Thyroid gland (tissue), 4 donors: ENCODE data around the gene PRKAR2B.

Experiments used
- POLR2A ChIP-seq, 2 donors: fragments of 450-650 bp; IDR thresholded peaks; one replicate each; pipeline ENCODE4 v1.6.1; 2017; ENCODE audit warnings: antibody characterized with exemption in 2 of 2, mild to moderate bottlenecking in 2 of 2, moderate library complexity in 1 of 2
- TF ChIP-seq, protein P1 (sequence below), 6 experiments: fragments of 200-600 bp in 3 of 6; fragments of 450-650 bp in 3 of 6; sonication (generic) in 3 of 6; IDR thresholded peaks; one replicate each; pipeline ENCODE4 v1.5.1; 2016 to 2019; ENCODE audit warnings: antibody characterized with exemption in 6 of 6, mild to moderate bottlenecking in 2 of 6, inconsistent platforms in 1 of 6, moderate library complexity in 1 of 6

DNA sequence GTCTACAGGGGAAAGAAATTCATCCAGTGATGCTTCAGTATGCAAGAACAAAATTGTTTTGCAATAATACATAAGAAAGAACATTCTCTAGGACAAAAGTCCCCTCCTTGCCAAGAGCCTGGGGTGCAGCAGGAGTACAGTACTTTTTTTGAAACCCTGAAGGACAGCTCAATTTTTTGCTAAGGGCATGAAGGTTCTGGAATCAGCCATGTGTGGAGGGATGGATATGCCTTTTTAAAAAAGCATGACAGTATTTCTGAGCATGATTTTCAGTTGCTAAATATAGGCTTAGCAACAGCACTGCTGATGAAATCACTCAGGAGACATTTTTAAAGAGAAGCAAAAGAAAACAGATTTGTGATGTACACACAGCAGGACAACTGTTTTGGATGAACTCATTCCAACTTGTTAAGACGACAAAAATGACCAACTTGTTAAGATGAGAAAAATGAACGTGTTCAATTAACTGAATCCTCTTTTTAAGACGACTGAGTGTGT is 163.6 kb downstream of the PRKAR2B start:
- TF ChIP-seq POLR2A (IDR thresholded peaks at IDR 0.05) = no peak
- TF ChIP-seq, protein P1, sequence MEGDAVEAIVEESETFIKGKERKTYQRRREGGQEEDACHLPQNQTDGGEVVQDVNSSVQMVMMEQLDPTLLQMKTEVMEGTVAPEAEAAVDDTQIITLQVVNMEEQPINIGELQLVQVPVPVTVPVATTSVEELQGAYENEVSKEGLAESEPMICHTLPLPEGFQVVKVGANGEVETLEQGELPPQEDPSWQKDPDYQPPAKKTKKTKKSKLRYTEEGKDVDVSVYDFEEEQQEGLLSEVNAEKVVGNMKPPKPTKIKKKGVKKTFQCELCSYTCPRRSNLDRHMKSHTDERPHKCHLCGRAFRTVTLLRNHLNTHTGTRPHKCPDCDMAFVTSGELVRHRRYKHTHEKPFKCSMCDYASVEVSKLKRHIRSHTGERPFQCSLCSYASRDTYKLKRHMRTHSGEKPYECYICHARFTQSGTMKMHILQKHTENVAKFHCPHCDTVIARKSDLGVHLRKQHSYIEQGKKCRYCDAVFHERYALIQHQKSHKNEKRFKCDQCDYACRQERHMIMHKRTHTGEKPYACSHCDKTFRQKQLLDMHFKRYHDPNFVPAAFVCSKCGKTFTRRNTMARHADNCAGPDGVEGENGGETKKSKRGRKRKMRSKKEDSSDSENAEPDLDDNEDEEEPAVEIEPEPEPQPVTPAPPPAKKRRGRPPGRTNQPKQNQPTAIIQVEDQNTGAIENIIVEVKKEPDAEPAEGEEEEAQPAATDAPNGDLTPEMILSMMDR (IDR thresholded peaks at IDR 0.05) = no peak
